HG02642 (cell line): ENCODE measurements around the gene CYBC1.

Experiments
- ATAC-seq: cut with Tn5 transposase; IDR thresholded peaks from one replicate; pipeline ENCODE4 v1.9.1; 2021; ENCODE audit warnings: mild to moderate bottlenecking; ENCODE audit not compliant: unreplicated experiment, poor library complexity

Gene CYBC1

DNA sequence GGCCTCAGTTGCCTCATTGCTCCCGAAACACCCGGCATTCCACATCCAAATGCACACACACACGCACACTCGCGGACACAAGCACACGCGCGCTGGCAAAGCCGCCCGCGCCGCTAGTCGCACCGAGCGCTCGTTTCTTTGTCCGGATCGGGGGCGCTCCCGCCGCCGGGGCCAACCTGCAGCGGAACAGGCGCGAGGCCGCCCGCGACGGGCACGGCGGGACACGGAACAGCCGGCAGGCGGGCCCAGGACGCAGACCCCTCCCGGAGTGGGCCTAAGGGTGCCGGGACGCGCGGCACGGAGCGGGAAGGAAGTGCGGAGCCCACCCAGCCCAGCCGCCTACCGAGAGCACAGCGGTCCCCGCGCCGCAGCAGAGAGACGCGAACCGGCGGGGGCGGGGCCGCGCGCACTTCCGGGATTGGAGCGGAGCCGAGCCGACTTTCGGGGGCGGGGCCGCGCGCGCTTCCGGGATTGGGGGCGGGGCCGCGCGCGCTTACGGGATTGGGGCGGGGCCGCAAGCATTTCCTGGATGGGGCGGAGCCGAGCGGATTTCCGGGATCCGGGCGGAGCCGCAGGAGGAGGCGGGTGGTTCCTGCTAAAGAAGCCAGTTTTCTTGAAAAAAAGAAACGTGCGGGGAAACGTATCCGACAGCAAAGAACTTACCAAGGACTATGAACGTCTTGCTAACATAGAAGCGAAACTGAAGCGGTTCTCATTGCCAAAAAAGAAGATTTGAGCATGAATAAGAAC lies at the start of gene CYBC1:
TSS of gene CYBC1 (minus strand) at position 396 of the 750 bp plus-strand sequence. CDS start 1,498 bp downstream, outside the sequence.
- ATAC-seq: peak; percentile 75

DNA sequence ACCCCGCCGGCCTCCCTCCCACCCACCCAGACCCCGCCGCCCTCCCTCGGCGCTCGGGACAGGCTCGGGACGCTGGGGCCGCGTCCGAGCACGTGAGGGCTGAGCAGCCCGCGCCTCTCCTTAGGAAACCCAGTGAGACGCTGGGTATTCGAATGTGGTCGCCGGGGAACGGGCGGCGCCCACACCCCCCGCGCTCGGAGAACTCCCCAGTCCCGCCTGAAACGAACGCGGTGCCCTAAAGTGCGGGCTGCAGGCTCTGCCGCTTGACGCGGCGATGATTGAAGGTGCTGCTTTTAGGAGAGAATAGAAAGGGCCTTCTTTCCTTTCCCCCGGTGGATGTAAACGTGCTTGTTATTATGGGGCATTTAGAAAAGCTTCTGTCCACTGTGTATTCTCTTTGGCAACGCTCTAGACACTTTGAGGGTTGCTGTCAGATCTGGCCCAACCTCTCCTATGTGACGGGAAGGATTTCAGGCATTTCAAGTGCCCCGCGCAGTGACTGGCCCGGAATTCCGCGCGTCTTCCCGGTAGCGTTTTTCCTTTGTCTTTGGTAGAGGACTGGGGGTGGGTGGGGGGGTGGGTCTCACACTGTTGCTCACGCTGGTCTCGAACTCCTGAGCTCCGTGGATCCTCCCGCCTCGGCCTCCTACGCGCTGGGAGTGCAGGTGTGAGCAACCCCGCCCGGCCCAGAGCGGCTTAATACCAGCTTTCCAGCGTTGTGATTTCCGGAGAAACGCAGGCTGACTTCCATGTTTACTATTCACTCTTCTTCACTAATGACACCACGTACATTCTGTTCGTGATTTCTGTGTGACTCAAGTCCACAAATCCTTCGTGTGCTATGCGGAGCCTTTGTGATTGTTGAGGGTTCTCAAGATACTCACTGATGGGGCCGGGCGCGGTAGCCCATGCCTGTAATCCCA lies 47.2 kb upstream of the CYBC1 start:
- peak; percentile 7 for ATAC-seq

DNA sequence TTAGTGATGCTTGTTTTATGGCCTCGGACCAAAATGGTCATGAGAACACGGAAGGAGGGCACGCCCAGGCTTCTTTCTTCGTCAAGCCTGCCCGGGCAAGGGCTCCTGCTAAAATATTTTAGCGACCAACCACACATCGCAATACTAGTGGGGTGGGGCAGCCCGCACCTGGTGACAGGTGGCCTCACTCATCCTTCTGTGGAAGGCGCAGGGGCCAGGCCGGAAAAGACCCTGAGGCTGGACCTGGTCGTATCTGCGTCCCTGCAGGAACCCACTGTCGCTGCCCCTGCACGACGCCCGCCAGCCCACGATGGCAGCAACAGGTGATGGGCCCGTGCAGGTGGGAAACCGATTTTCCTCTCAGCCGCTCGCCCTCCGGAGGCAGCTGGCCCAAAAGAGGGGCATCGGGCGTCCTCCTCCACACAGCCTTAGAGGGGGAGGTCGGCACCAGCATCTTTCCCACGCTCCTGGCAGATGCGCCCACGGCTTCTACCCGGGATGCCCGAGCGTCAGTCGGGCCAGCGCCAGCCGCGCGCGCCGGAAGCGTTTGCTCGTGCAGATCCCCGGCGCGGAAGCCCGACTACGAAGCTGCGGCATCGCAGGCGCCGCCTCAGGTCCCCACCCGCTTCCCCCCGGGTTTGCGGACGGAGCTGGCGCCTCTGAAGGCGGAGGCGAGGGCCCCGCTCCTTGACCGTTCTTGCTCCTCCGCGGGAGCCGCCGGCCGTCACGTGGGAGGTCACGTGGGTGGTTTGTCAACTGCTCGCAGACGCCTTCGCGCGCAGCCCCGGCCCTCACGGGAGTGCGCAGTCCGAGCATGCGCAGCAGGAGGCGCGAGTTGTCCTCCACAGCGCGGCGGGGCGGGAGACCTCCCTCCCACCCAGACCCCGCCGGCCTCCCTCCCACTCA lies 46.2 kb upstream of the CYBC1 start:
- ATAC-seq: peak; percentile 62

DNA sequence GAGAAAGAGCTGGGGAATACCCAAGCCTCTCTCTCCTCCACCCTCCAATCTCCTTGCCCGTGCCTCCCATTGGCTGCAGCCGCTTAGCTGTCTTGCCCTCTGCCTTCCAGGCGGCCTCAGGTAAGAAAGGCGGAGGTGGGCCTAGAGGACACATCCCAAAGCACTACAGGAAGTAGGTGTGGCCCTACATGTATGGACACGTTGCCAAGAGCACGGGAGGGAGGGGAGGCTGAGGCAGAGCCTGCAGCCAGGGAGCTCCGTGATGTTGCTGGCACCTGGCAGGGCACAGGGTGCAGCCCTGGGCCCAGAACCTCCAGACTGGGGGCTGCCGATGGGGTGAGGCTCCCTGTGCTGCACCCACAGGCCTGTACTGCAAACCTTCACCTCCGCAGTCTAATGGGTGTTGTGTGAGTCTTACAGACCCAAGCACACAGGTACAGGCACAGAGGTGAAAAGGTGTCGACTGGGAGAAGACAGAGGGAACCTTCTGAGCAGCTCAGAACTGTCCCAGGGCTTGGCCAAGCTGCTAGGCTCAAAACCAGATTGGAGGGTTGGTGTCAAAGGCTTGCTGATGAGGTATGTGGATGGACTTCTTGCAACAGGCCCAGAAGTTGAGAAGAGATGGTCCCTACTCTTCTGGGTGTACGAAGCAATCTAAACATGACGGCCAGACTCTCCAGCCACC lies 45.4 kb upstream of the CYBC1 start:
- no peak for ATAC-seq

DNA sequence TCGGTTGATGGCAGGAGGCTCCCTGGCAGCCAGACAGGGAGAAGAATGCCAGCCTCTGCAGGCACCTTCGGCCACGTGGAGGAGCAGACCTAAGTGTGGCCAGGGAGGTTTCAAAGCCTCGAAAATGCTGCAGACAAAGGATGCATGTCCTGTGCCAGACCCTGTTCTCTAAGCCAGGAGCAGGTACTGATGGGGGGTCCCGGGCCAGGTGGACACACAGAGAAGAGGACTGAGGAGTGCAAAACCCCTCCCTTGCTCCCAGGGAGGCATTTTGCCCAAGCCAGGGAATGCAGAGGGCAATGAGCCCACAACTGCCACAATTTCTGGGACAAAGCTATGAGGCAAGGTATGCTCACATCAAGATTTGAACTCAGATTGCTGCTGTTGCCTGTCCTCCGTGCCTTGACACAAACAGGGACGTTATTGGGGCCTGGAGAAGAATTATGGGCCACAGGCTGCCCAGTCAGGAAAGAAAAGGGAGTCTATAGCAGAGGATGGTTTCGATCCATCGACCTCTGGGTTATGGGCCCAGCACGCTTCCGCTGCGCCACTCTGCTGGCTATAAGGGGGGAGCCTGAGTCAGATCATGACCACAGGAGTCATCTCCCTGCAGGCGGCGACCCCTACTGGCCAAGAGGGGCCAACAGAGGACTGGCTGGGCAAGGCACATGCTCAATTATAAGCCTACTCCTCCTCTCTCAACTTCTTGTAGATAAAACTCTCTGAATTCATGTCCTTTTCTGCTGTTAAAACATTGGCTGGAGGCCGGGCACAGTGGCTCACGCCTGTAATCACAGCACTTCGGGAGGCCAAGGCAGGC lies 43.9 kb upstream of the CYBC1 start:
- peak; percentile 47 for ATAC-seq

DNA sequence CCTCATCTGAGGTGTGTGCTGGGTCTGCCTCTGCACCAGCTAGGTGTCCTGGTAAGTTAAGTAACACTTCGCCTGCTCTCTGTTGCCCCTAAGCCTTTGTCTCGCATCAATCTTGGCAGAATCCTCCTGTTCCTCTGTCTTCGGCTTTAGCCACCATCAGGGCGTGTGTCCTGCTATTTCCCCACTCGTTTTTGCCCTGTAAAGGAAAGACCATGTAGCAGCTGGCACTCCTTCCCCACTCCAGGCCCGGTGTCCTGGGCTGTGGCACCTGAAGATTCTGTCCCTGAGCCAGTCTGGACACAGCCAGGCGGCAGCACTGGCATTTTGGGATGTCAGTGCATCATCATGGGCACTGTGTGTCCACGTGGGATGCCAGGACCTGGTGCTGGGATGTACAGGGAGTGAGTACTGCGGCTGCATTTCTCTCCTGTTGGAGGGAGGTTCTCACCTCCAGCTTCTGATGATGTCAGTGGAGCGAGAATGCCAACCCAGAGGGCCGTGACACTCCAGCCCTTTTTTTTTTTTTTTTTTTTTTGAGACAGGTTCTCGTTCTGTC lies 42.8 kb upstream of the CYBC1 start:
- ATAC-seq: no peak

DNA sequence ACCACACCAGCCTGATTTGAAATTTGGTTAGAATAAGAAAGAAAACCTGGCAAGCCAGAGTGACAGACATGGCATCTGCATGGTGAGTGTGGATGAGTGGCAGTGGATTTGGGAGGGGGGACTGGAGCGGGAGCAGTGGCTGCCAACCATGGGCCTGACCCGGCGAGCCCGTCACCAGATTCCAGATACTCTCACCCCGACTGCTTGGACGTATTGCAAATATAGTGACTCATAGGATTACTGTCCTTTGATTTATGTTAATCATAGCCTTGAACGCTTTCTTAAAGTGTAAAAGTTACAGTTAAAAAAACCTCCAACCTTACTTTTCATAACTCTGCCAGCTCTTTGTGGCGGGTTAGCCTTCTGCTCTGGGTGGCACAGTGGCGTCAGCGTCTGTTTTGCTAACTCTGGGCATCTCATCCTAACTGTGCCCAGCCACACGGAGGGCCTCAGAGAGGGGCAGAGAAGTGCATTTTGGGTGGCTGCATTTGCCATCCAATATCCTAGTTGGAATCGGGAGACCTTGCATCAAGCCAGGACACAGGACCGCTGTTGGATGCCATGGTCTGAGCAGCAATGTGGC lies 42.2 kb upstream of the CYBC1 start:
- no peak for ATAC-seq

DNA sequence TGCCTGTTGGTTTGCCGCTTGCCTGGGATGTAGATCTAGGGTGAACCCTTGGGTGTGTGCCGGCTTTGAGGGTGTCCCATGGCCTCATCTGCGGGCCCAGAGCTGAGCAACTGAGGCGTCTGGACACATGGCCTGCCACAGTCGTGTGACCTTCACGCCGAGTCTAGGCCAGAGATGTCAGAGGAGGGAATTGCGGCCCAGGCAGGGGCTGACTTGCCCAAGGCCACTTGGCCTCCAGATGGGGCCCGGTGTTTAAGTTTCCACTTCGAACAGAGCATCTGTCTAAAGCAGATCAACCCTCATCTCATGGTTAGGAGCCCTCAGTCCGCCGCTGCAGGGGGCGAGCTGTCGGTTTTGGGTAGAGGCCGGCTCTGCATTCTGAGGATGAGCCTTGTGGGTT lies 41.0 kb upstream of the CYBC1 start:
- ATAC-seq: no peak

DNA sequence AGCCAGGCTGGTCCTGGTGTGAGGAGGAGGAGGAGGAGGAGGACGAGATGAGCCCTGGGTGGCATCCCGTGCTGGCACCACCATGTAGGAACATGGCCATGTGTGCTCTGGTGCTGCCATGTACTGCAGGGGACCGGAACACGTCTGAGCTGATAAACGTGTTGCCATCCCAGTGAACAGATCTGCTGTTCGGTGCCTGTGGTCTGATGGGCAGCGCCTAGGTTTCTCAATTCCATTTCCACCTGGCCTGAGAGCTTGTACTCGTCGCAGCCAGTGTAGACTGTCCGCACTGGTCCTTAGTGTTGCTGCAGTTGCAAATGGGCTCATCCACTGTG lies 40.6 kb upstream of the CYBC1 start:
- no peak for ATAC-seq

DNA sequence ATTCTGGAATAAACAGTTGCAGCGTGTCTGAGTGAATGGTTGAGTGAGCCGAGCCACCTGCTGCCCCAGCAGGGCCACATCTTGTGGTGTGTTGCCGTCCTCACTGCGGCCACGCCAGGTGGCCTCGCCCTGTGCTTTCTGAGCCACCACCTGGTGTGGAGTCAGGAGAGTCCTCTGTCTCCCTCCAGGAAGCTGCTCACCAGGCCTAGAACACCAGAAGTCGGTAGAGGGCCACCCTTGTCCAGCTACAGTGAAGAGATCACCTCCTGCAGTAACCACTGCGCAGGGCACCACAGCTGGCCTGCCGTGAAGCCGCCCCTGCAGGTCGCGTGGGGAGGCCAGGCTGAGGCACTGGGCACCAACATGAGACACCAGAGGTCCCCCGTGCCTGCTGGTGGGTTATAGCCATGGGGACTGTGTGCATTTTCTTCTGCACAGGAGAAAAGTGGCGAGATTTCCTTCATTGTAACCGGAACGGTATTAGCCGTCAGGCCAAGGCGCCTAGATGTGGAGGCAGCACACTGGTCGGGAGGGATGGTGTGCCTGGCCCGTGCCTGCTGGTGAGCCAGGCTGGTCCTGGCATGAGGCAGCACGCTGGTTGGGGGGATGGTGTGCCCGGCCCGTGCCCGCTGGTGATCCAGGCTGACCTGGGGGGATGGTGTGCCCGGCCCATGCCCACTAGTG lies 40.1 kb upstream of the CYBC1 start:
- ATAC-seq: no peak

DNA sequence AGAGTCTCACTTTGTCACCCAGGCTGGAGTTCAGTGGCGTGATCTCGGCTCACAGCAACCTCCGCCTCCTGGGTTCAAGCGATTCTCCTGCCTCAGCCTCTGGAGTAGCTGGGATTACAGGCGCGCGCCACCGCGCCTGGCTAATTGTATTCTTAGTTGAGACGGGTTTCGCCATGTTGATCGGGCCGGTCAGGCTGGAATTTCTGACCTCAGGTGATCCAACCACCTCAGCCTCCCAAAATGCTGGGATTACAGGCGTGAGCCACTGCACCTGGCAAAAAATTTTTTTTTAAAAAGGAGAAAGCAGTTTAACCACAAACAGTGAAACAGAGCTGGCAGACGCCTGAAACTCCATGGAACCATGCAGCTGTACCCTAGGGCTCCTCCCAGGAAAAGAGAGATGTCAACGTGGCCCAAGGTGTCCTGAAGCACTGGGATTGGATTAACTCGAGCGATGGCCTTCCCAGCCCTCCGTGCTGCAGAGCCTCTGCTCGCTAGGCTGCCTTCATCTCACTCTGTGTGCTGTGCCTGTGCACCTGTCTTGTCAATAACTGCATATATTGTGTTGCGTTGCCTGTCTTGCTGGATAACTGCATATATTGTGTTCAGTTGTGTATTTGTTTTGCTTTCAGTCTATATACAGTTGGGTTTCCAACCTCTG lies 39.4 kb upstream of the CYBC1 start:
- no peak for ATAC-seq

DNA sequence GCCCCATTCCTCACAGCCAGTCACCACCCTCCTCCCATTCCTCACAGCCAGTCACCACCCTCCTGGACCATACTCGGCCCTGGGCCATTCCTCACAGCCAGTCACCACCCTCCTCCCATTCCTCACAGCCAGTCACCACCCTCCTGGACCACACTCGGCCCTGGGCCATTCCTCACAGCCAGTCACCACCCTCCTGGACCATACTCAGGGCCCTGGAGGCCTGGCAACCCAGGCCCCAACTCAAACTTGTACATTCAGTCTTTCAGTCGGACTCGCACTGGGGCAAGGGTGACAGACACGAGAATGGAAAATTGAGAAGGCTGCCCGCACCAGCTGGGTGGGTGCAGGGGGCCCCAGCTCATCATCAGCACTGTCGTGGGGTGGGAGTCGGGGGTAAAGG lies 38.6 kb upstream of the CYBC1 start:
- ATAC-seq: no peak

DNA sequence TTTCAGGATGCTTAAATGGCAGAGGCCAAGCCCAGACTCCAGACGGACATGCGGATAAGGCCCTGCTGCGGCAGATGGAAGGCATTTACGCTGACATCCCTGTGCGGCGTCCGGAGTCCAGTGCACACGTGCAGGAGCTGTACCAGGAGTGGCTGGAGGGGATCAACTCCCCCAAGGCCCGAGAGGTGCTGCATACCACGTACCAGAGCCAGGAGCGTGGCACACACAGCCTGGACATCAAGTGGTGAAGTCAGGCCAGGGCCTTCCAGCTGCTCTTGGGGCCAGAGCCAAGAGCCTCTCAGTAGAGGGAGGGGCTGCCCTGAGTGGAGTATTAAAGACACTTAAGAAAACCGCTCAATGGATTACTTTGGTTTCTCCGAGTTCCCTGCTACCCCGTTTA lies 37.4 kb upstream of the CYBC1 start:
- no peak for ATAC-seq

DNA sequence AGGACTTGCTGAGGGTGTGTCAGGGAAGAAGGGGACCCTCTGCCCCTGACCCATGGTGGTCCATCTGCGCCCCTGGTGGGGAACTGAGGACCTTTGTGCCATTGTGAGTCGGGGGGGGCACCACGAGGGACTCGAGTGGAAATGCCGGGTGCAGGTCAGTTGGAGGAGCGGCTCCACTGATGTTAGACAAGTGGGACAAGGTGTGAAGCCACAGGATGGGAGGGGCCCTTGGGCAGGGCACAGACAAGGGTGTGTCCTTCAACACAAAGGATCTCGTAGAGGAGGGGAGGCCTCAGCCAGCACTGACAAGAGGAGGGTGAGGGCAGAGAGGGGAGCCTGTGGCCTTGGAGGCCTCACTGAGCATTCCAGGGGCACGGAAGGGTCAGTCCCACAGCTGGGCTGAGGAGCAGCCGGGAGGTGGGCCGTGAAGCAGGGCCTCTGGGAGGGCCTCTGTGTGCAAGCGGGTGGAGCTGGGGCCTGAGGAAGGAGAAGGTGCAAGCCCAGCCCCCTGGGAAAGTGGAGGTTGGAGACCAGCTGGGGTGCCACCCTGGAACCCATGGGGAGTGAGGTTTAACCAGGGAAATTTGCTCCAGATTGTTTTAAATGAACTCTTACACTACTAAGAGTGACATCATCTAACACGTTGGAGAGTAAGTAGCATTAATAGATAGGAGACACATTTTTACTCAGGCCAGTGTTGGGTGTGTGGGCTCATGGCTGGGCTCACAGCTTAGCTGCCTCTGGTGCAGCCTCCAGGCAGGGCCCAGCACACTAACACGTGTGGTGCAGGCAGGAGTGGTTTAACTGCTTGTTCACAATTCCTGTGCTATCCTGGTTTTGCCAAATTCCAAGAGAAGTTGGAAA lies 35.9 kb upstream of the CYBC1 start:
- ATAC-seq: no peak

DNA sequence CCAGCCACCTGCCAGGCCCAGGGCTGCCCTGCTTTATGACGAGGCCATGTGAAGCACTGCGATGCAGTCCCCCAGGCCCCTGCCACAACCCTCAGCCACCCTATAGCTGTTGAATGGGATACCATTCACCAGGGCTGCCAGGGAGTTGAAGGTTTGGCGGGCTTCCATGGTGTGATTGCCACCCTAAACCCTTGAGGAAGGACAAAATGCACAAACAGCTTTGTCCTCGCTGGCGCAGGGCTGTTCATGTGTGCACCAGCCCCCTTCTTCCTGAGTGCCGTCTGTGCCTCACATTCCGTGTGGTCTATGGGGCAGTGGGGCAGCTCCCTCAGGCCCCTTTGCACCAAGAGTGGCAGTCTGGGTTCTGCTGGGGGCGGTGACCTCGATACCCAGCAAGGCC lies 33.3 kb upstream of the CYBC1 start:
- no peak for ATAC-seq

DNA sequence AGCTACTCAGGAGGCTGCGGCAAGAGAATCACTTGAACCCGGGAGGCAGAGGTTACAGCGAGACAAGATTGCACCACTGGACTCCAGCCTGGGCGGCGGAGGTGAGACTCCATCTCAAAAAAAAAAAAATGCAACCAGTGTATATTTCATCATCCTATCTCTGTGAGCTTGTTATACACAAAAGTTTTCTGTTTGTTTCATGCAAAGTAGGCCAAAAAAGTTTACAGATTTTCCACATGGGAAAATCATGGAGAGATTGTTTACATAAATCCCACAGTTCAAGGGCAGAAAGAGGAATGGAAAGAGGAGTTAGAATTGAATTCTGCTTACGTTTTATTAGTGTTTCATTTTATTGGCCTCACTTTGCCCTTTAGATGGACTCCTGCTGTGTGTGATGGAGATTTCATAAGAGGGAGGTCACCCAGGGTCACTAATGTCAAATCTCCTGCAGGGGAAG lies 32.7 kb upstream of the CYBC1 start:
- no peak for ATAC-seq
